GM23338 (cell line): ENCODE results near the gene GRIK4.

ENCODE experiments used
- CREB1 ChIP-seq: fragments of 250-450 bp; sonication (Bioruptor Pico); IDR thresholded peaks from 2 replicates; pipeline ENCODE4 v1.5.0; 2020; ENCODE audit warnings: low read depth, mild to moderate bottlenecking, moderate library complexity
- EZH2 ChIP-seq: fragments of 200-600 bp; sonication (generic); IDR thresholded peaks from one replicate; pipeline ENCODE4 v1.8.0; 2017; ENCODE audit warnings: antibody characterized with exemption, mild to moderate bottlenecking, low read depth; ENCODE audit not compliant: unreplicated experiment
- EZH2phosphoT487 ChIP-seq: fragments of 200-600 bp; sonication (generic); IDR thresholded peaks from one replicate; pipeline ENCODE4 v1.8.1; 2018; ENCODE audit warnings: antibody characterized with exemption; ENCODE audit not compliant: unreplicated experiment
- JUNB ChIP-seq: IDR thresholded peaks from one replicate; pipeline ENCODE4 v1.6.1; 2016; ENCODE audit warnings: antibody characterized with exemption; ENCODE audit not compliant: unreplicated experiment
- NANOG ChIP-seq: IDR thresholded peaks from 2 replicates; pipeline ENCODE4 v1.6.1; 2016; ENCODE audit warnings: antibody characterized with exemption, borderline replicate concordance
- POLR2AphosphoS5 ChIP-seq: IDR thresholded peaks from 2 replicates; pipeline ENCODE4 v1.6.1; 2016; ENCODE audit warnings: antibody characterized with exemption, low read depth
- STAT1 ChIP-seq: IDR thresholded peaks from one replicate; pipeline ENCODE4 v1.6.1; 2016; ENCODE audit warnings: antibody characterized with exemption; ENCODE audit not compliant: unreplicated experiment
- ZNF114 ChIP-seq: fragments of 250-450 bp; sonication (Bioruptor Pico); IDR thresholded peaks from 2 replicates; pipeline ENCODE4 v1.5.0; 2020; ENCODE audit warnings: mild to moderate bottlenecking, moderate library complexity
- ZNF331 ChIP-seq: fragments of 250-450 bp; sonication (Bioruptor Pico); IDR thresholded peaks from 2 replicates; pipeline ENCODE4 v1.5.0; 2020; ENCODE audit warnings: low read depth, mild to moderate bottlenecking, moderate library complexity
- TF ChIP-seq, protein P1 (sequence below), 2 experiments: fragments of 200-600 bp in 1 of 2; sonication (generic) in 1 of 2; conservative IDR thresholded peaks; 2 replicates each; pipeline versions ENCODE4 v1.5.1 to v1.6.1; 2016 to 2017; ENCODE audit warnings: antibody characterized with exemption in 2 of 2, low read depth in 2 of 2, mild to moderate bottlenecking in 2 of 2, moderate library complexity in 1 of 2
- TF ChIP-seq, protein P2 (sequence below): IDR thresholded peaks from one replicate; pipeline ENCODE4 v1.6.1; 2018; ENCODE audit warnings: antibody characterized with exemption; ENCODE audit not compliant: unreplicated experiment
- TF ChIP-seq, protein P3 (sequence below): IDR thresholded peaks from 2 replicates; pipeline ENCODE4 v1.6.1; 2016; ENCODE audit warnings: antibody characterized with exemption
- TF ChIP-seq, protein P4 (sequence below): fragments of 250-450 bp; sonication (Bioruptor Pico); IDR thresholded peaks from 2 replicates; pipeline ENCODE4 v1.5.0; 2020; ENCODE audit warnings: mild to moderate bottlenecking, moderate library complexity

DNA sequence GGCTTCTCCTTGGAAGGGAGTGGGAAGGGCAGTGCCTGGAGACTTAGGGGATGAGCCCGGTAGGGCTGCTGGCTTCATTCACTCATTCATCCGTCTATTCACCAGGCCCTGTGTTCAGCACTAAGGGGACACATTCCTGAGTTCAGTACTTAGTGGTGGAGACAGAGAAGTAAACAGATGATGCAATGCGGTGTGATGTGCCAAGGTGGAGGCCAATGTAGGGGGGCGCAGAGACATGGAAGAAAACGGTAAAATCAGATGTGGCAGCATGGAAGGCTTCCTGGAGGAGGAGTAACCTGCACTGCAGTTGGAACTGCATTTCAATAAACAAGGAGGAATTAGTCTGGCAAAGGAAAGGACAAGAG, 21.3 kb downstream of the GRIK4 start:
- TF ChIP-seq, protein P1, sequence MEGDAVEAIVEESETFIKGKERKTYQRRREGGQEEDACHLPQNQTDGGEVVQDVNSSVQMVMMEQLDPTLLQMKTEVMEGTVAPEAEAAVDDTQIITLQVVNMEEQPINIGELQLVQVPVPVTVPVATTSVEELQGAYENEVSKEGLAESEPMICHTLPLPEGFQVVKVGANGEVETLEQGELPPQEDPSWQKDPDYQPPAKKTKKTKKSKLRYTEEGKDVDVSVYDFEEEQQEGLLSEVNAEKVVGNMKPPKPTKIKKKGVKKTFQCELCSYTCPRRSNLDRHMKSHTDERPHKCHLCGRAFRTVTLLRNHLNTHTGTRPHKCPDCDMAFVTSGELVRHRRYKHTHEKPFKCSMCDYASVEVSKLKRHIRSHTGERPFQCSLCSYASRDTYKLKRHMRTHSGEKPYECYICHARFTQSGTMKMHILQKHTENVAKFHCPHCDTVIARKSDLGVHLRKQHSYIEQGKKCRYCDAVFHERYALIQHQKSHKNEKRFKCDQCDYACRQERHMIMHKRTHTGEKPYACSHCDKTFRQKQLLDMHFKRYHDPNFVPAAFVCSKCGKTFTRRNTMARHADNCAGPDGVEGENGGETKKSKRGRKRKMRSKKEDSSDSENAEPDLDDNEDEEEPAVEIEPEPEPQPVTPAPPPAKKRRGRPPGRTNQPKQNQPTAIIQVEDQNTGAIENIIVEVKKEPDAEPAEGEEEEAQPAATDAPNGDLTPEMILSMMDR (conservative IDR thresholded peaks at IDR 0.05; ENCODE audit: low read depth in 2 of 2) = no peak
- TF ChIP-seq POLR2AphosphoS5 (no peak), EZH2 (no peak), EZH2phosphoT487 (no peak), STAT1 (no peak), JUNB (no peak), CREB1 (no peak), ZNF114 (CRISPR knock-in tag) (no peak), NANOG (no peak), ZNF331 (CRISPR knock-in tag) (no peak)
- TF ChIP-seq, protein P2, sequence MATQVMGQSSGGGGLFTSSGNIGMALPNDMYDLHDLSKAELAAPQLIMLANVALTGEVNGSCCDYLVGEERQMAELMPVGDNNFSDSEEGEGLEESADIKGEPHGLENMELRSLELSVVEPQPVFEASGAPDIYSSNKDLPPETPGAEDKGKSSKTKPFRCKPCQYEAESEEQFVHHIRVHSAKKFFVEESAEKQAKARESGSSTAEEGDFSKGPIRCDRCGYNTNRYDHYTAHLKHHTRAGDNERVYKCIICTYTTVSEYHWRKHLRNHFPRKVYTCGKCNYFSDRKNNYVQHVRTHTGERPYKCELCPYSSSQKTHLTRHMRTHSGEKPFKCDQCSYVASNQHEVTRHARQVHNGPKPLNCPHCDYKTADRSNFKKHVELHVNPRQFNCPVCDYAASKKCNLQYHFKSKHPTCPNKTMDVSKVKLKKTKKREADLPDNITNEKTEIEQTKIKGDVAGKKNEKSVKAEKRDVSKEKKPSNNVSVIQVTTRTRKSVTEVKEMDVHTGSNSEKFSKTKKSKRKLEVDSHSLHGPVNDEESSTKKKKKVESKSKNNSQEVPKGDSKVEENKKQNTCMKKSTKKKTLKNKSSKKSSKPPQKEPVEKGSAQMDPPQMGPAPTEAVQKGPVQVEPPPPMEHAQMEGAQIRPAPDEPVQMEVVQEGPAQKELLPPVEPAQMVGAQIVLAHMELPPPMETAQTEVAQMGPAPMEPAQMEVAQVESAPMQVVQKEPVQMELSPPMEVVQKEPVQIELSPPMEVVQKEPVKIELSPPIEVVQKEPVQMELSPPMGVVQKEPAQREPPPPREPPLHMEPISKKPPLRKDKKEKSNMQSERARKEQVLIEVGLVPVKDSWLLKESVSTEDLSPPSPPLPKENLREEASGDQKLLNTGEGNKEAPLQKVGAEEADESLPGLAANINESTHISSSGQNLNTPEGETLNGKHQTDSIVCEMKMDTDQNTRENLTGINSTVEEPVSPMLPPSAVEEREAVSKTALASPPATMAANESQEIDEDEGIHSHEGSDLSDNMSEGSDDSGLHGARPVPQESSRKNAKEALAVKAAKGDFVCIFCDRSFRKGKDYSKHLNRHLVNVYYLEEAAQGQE = no peak
- TF ChIP-seq, protein P3, sequence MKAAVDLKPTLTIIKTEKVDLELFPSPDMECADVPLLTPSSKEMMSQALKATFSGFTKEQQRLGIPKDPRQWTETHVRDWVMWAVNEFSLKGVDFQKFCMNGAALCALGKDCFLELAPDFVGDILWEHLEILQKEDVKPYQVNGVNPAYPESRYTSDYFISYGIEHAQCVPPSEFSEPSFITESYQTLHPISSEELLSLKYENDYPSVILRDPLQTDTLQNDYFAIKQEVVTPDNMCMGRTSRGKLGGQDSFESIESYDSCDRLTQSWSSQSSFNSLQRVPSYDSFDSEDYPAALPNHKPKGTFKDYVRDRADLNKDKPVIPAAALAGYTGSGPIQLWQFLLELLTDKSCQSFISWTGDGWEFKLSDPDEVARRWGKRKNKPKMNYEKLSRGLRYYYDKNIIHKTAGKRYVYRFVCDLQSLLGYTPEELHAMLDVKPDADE = no peak
- TF ChIP-seq, protein P4, sequence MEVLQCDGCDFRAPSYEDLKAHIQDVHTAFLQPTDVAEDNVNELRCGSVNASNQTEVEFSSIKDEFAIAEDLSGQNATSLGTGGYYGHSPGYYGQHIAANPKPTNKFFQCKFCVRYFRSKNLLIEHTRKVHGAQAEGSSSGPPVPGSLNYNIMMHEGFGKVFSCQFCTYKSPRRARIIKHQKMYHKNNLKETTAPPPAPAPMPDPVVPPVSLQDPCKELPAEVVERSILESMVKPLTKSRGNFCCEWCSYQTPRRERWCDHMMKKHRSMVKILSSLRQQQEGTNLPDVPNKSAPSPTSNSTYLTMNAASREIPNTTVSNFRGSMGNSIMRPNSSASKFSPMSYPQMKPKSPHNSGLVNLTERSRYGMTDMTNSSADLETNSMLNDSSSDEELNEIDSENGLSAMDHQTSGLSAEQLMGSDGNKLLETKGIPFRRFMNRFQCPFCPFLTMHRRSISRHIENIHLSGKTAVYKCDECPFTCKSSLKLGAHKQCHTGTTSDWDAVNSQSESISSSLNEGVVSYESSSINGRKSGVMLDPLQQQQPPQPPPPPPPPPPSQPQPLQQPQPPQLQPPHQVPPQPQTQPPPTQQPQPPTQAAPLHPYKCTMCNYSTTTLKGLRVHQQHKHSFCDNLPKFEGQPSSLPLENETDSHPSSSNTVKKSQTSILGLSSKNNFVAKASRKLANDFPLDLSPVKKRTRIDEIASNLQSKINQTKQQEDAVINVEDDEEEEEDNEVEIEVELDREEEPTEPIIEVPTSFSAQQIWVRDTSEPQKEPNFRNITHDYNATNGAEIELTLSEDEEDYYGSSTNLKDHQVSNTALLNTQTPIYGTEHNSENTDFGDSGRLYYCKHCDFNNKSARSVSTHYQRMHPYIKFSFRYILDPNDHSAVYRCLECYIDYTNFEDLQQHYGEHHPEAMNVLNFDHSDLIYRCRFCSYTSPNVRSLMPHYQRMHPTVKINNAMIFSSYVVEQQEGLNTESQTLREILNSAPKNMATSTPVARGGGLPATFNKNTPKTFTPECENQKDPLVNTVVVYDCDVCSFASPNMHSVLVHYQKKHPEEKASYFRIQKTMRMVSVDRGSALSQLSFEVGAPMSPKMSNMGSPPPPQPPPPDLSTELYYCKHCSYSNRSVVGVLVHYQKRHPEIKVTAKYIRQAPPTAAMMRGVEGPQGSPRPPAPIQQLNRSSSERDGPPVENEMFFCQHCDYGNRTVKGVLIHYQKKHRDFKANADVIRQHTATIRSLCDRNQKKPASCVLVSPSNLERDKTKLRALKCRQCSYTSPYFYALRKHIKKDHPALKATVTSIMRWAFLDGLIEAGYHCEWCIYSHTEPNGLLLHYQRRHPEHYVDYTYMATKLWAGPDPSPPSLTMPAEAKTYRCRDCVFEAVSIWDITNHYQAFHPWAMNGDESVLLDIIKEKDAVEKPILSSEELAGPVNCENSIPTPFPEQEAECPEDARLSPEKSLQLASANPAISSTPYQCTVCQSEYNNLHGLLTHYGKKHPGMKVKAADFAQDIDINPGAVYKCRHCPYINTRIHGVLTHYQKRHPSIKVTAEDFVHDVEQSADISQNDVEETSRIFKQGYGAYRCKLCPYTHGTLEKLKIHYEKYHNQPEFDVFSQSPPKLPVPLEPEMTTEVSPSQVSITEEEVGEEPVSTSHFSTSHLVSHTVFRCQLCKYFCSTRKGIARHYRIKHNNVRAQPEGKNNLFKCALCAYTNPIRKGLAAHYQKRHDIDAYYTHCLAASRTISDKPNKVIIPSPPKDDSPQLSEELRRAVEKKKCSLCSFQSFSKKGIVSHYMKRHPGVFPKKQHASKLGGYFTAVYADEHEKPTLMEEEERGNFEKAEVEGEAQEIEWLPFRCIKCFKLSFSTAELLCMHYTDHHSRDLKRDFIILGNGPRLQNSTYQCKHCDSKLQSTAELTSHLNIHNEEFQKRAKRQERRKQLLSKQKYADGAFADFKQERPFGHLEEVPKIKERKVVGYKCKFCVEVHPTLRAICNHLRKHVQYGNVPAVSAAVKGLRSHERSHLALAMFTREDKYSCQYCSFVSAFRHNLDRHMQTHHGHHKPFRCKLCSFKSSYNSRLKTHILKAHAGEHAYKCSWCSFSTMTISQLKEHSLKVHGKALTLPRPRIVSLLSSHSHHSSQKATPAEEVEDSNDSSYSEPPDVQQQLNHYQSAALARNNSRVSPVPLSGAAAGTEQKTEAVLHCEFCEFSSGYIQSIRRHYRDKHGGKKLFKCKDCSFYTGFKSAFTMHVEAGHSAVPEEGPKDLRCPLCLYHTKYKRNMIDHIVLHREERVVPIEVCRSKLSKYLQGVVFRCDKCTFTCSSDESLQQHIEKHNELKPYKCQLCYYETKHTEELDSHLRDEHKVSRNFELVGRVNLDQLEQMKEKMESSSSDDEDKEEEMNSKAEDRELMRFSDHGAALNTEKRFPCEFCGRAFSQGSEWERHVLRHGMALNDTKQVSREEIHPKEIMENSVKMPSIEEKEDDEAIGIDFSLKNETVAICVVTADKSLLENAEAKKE = no peak
